ENCODE measurements around the gene EFHD1.
A peak's percentile ranks its signal among the peaks of the same experiment; 100 is the strongest.
"Not testable (repeated sequence)": the region's sequence is repeated elsewhere in the genome, so short reads cannot be mapped to it uniquely, and the experiment has no call there.

Gene EFHD1

GRCh38 chr2:232697059-232697806 lies 63.8 kb downstream of the EFHD1 start, which contains the start of gene GIGYF2:
Gene GIGYF2 (plus strand): TSS chr2:232697331. CDS start chr2:232735198, 37,867 bp downstream.
- DNase-seq: peak; percentile 98

- no peak for DNase-seq
These were observed 64.4 kb downstream of the EFHD1 start for GRCh38 chr2:232697807-232698110.

GRCh38 chr2:232698556-232699091 lies 65.2 kb downstream of the EFHD1 start:
- no peak for DNase-seq

GRCh38 chr2:232699110-232699509 lies 65.7 kb downstream of the EFHD1 start:
- DNase-seq: no peak

GRCh38 chr2:232700154-232700553 lies 66.8 kb downstream of the EFHD1 start:
- DNase-seq: no peak

GRCh38 chr2:232707076-232707475 lies 73.7 kb downstream of the EFHD1 start:
- no peak for DNase-seq

GRCh38 chr2:232713505-232713904 lies 80.1 kb downstream of the EFHD1 start:
- no peak for DNase-seq

- DNase-seq: no peak
These were observed 81.6 kb downstream of the EFHD1 start for GRCh38 chr2:232714969-232715368.

GRCh38 chr2:232720056-232720455 lies 86.7 kb downstream of the EFHD1 start:
- not testable (repeated sequence) for DNase-seq

- DNase-seq: no peak
These were observed 87.9 kb downstream of the EFHD1 start for GRCh38 chr2:232721261-232721660.

- no peak for DNase-seq
These were observed 88.5 kb downstream of the EFHD1 start for GRCh38 chr2:232721882-232722281.

- no peak for DNase-seq
These were observed 89.6 kb downstream of the EFHD1 start for GRCh38 chr2:232723027-232723426.

GRCh38 chr2:232728785-232729184 lies 95.4 kb downstream of the EFHD1 start:
- DNase-seq: no peak

GRCh38 chr2:232731470-232731869 lies 98.1 kb downstream of the EFHD1 start:
- no peak for DNase-seq

All from stimulated activated CD4-positive, alpha-beta T cell treated with anti-CD3 and anti-CD28 coated beads, Interleukin-12 subunit alpha, Interleukin-12 subunit beta, amount 100 ng/mL, for 4 hours (primary cell).